HEK293T (cell line): ENCODE measurements around the gene KRT5.

ENCODE experiments used
- CTCF ChIA-PET: fragments of 350-600 bp; formaldehyde crosslinking; extraction: SDS; loops from one replicate; lab custom pipeline; 2021; ENCODE audit warnings: antibody characterized with exemption, inconsistent platforms; lab: Yijun Ruan, JAX
- POLR2A ChIA-PET: fragments of 350-600 bp; formaldehyde crosslinking; extraction: SDS; loops from one replicate; lab custom pipeline; 2020; ENCODE audit warnings: antibody characterized with exemption, inconsistent platforms; lab: Yijun Ruan, JAX
- DNase-seq: peaks from one replicate; pipeline ENCODE4 v3.0.0; 2012; ENCODE audit warnings: mixed read lengths; ENCODE audit errors: extremely low spot score
- ARNT ChIP-seq: fragments of 450-650 bp; IDR thresholded peaks from 2 replicates; pipeline ENCODE4 v1.6.1; 2017; ENCODE audit warnings: mild to moderate bottlenecking
- BHLHE40 ChIP-seq: fragments of 450-650 bp; IDR thresholded peaks from 2 replicates; pipeline ENCODE4 v1.6.1; 2016; ENCODE audit warnings: mild to moderate bottlenecking, moderate library complexity, borderline replicate concordance
- CTBP1 ChIP-seq: fragments of 450-650 bp; IDR thresholded peaks from 2 replicates; pipeline ENCODE4 v1.6.1; 2016; ENCODE audit warnings: borderline replicate concordance
- ELF4 ChIP-seq: fragments of 450-650 bp; IDR thresholded peaks from 2 replicates; pipeline ENCODE4 v1.6.1; 2017; ENCODE audit warnings: antibody characterized with exemption
- FOXA1 ChIP-seq: fragments of 450-650 bp; IDR thresholded peaks from 2 replicates; pipeline ENCODE4 v1.6.1; 2016; ENCODE audit warnings: mild to moderate bottlenecking
- FOXK2 ChIP-seq: fragments of 450-650 bp; IDR thresholded peaks from 2 replicates; pipeline ENCODE4 v1.6.1; 2016; ENCODE audit warnings: mild to moderate bottlenecking
- FOXM1 ChIP-seq: fragments of 450-650 bp; IDR thresholded peaks from 2 replicates; pipeline ENCODE4 v1.6.1; 2017; ENCODE audit warnings: mild to moderate bottlenecking, borderline replicate concordance
- HDGF ChIP-seq: fragments of 450-650 bp; IDR thresholded peaks from 2 replicates; pipeline ENCODE4 v1.6.1; 2017; ENCODE audit warnings: antibody characterized with exemption, borderline replicate concordance
- L3MBTL2 ChIP-seq: fragments of 450-650 bp; conservative IDR thresholded peaks from 2 replicates; pipeline ENCODE4 v1.6.1; 2016; ENCODE audit warnings: mild to moderate bottlenecking
- LEF1 ChIP-seq: fragments of 450-650 bp; IDR thresholded peaks from 2 replicates; pipeline ENCODE4 v1.6.1; 2017; ENCODE audit warnings: mild to moderate bottlenecking, borderline replicate concordance
- NFRKB ChIP-seq: fragments of 450-650 bp; IDR thresholded peaks from 2 replicates; pipeline ENCODE4 v1.6.1; 2016; ENCODE audit warnings: mild to moderate bottlenecking, moderate library complexity
- PKNOX1 ChIP-seq: fragments of 450-650 bp; IDR thresholded peaks from 2 replicates; pipeline ENCODE4 v1.6.1; 2016
- SP1 ChIP-seq: fragments of 450-650 bp; IDR thresholded peaks from 2 replicates; pipeline ENCODE4 v1.6.1; 2017
- SUZ12 ChIP-seq: fragments of 450-650 bp; IDR thresholded peaks from 2 replicates; pipeline ENCODE4 v1.6.1; 2016; ENCODE audit warnings: mild to moderate bottlenecking
- TARDBP ChIP-seq: fragments of 450-650 bp; IDR thresholded peaks from 2 replicates; pipeline ENCODE4 v1.6.1; 2016
- ZNF384 ChIP-seq: fragments of 450-650 bp; IDR thresholded peaks from 2 replicates; pipeline ENCODE4 v1.6.1; 2016

The KRT5 gene

GRCh38 chr12:52530905-52531304 lies 10.7 kb upstream of the KRT5 start:
- CTCF ChIA-PET: no interaction called here

GRCh38 chr12:52530366-52530765 lies 10.2 kb upstream of the KRT5 start:
- no peak for DNase-seq
- no peak for TF ChIP-seq ELF4
- ChIA-PET POLR2A (no interaction called here), CTCF (no interaction called here)

More at GRCh38 chr12:52530905-52531304, 10.7 kb upstream of the KRT5 start:
- no peak for DNase-seq
- POLR2A ChIA-PET: no interaction called here
- TF ChIP-seq FOXA1: no peak
- no peak for TF ChIP-seq SP1
- no peak for TF ChIP-seq HDGF
- TF ChIP-seq SUZ12: no peak
- TF ChIP-seq BHLHE40: no peak
- TF ChIP-seq ARNT: no peak
- no peak for TF ChIP-seq FOXM1
- TF ChIP-seq NFRKB: no peak

- DNase-seq: no peak
- no peak for TF ChIP-seq SUZ12
- TF ChIP-seq FOXA1: no peak
- no peak for TF ChIP-seq ARNT
- no peak for TF ChIP-seq NFRKB
- TF ChIP-seq ELF4: no peak
- no peak for TF ChIP-seq FOXM1
- TF ChIP-seq FOXK2: no peak
- no peak for TF ChIP-seq CTBP1
- CTCF ChIA-PET: no interaction called here
- POLR2A ChIA-PET: no interaction called here
Observed at GRCh38 chr12:52529846-52530245, 9.7 kb upstream of the KRT5 start.

- no peak for TF ChIP-seq L3MBTL2
- TF ChIP-seq FOXK2: no peak
- TF ChIP-seq PKNOX1: no peak
- no peak for TF ChIP-seq NFRKB
- DNase-seq: no peak
- ChIA-PET POLR2A (no interaction called here), CTCF (interaction anchor here (0.6 kb wide), 1 partner anchor 32 kb away, joined by 4 read pairs; no protein-coding TSS in a partner anchor)
Observed at GRCh38 chr12:52529417-52529816, 9.2 kb upstream of the KRT5 start.

GRCh38 chr12:52528641-52529143 lies 8.5 kb upstream of the KRT5 start:
- no peak for DNase-seq
- TF ChIP-seq ELF4 (no peak), L3MBTL2 (no peak), TARDBP (no peak), PKNOX1 (no peak), BHLHE40 (no peak), ZNF384 (no peak), CTBP1 (no peak), LEF1 (no peak), FOXK2 (no peak), NFRKB (no peak)
- ChIA-PET POLR2A (no interaction called here), CTCF (no interaction called here)

GRCh38 chr12:52527121-52527800 lies 7.1 kb upstream of the KRT5 start:
- DNase-seq: no peak
- TF ChIP-seq L3MBTL2: no peak
- no peak for TF ChIP-seq NFRKB
- no peak for TF ChIP-seq HDGF
- no peak for TF ChIP-seq PKNOX1
- TF ChIP-seq LEF1: no peak
- no peak for TF ChIP-seq ELF4
- TF ChIP-seq FOXM1: no peak
- TF ChIP-seq TARDBP: no peak
- no peak for TF ChIP-seq SP1
- TF ChIP-seq FOXA1: no peak
- no peak for TF ChIP-seq CTBP1
- no peak for TF ChIP-seq SUZ12
- no peak for TF ChIP-seq ARNT
- TF ChIP-seq FOXK2: no peak
- ChIA-PET POLR2A (no interaction called here), CTCF (no interaction called here)

- CTCF ChIA-PET: no interaction called here
- no peak for TF ChIP-seq FOXA1
- no peak for TF ChIP-seq FOXM1
- no peak for TF ChIP-seq BHLHE40
- no peak for TF ChIP-seq ELF4
- no peak for TF ChIP-seq SP1
- TF ChIP-seq CTBP1: no peak
- no peak for TF ChIP-seq ZNF384
- no peak for TF ChIP-seq SUZ12
- no peak for TF ChIP-seq TARDBP
- no peak for TF ChIP-seq LEF1
- no peak for TF ChIP-seq FOXK2
- POLR2A ChIA-PET: no interaction called here
Observed at GRCh38 chr12:52526511-52526951, 6.3 kb upstream of the KRT5 start.

More at GRCh38 chr12:52526511-52526951, 6.3 kb upstream of the KRT5 start:
- no peak for DNase-seq
